ENCODE measurements around the gene DCUN1D2. TPM values are rescaled to one million over a fixed set of nuclear protein-coding genes. Genes with fewer than 3 reads are reported as not detected.
"Not testable (repeated sequence)": the region's sequence is repeated elsewhere in the genome, so short reads cannot be mapped to it uniquely, and the experiment has no call there.

Gene DCUN1D2
- total RNA-seq, 1 donor from 2014 or later, result 7.8 TPM

DNA sequence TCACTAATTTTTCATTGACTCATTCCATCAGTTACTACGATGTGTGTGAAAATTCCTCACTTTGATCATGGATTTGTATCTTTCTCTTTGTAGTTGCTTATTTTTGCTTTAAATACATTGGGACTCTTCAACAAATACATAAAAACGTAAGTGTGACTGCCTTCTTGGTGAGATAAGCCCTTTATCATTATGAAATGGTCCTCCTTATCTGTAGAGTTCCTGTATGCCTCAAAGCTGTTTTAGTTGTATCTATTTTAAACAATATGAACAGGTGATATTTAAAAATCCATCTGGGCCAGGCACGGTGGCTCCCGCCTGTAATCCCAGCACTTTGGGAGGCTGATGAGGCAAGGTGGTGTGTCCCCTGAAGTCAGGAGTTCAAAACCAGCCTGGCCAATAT, 11.3 kb downstream of the DCUN1D2 start:
- Histone ChIP-seq H3K4me3 (ENCODE audit: low read length in 3 of 3) (no peak overlapping the region), H3K4me1 (ENCODE audit: control insufficient read depth in 3 of 3, insufficient read depth in 3 of 3, low read length in 3 of 3) (peaks cover 3 to 11% (median 9%) of the 10 kb centered on the region in 3 donors), H3K9ac (ENCODE audit: low read depth in 1 of 3, low read length in 3 of 3) (no peak overlapping the region), H3K27ac (ENCODE audit: low read depth, low read length) (no peak overlapping the region), H3K9me3 (ENCODE audit: control insufficient read depth in 3 of 3, low read length in 3 of 3) (no peaks in the 10 kb centered on the region), H3K27me3 (ENCODE audit: control insufficient read depth in 3 of 3, insufficient read depth in 3 of 3, low read length in 3 of 3) (no peaks in the 10 kb centered on the region), H3K36me3 (ENCODE audit: control insufficient read depth in 3 of 3, insufficient read depth in 3 of 3, low read length in 3 of 3) (peaks cover 16 to 32% (median 24%) of the 10 kb centered on the region in 3 donors)

DNA sequence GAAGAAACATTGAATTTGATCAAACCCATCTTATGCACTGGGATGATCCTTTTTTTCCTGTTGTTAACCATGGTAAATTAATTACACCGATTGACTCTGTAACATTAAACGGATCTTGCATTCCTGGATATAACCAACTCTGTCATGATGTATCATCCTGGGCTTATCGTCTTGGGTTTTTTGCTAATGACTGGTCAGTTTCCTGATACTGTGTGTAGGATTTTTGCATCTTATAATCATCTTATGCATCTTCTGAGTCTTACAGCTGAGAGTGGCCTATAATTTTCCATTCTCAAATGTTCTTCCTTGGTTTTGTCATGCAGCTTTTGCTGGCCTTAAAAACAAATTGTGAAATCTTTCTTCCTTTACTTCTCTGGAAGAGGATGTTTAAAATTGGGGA, 12.8 kb downstream of the DCUN1D2 start:
- Histone ChIP-seq H3K4me1 (ENCODE audit: control insufficient read depth in 3 of 3, insufficient read depth in 3 of 3, low read length in 3 of 3) (no peaks in the 10 kb centered on the region), H3K36me3 (ENCODE audit: control insufficient read depth in 3 of 3, insufficient read depth in 3 of 3, low read length in 3 of 3) (peaks cover 24 to 36% (median 30%) of the 10 kb centered on the region in 3 donors), H3K4me3 (ENCODE audit: low read length in 3 of 3) (no peak overlapping the region), H3K27ac (ENCODE audit: low read depth, low read length) (no peak overlapping the region), H3K27me3 (ENCODE audit: control insufficient read depth in 3 of 3, insufficient read depth in 3 of 3, low read length in 3 of 3) (no peaks in the 10 kb centered on the region), H3K9ac (ENCODE audit: low read depth in 1 of 3, low read length in 3 of 3) (no peak overlapping the region), H3K9me3 (ENCODE audit: control insufficient read depth in 3 of 3, low read length in 3 of 3) (no peaks in the 10 kb centered on the region)

DNA sequence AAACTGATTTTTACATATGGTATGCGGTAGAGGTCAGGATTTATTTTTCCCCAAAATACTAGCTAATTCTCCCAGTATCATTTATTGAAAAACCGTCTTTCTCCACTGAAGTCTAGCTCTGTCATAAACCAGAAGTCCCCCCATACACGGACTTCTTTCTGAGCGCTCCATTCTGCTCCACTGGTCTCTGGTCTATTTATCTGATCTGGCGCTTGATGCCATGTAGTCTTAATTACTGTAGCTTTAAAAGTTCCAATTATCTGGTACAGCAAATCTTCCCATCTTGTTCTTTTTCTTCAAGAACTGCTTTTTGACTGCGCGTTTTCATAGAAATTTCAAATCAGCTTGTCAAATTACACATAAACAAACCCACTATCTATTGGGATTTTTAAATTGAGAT, 13.7 kb downstream of the DCUN1D2 start:
- no peak overlapping the region for H3K27ac ChIP-seq (ENCODE audit: low read depth, low read length)
- H3K9ac ChIP-seq (ENCODE audit: low read depth in 1 of 3, low read length in 3 of 3), result no peak overlapping the region
- H3K36me3 ChIP-seq (ENCODE audit: control insufficient read depth in 3 of 3, insufficient read depth in 3 of 3, low read length in 3 of 3), result peaks cover 29 to 42% (median 34%) of the 10 kb centered on the region in 3 donors
- no peaks in the 10 kb centered on the region for H3K9me3 ChIP-seq (ENCODE audit: control insufficient read depth in 3 of 3, low read length in 3 of 3)
- no peak overlapping the region for H3K4me3 ChIP-seq (ENCODE audit: low read length in 3 of 3)
- H3K4me1 ChIP-seq (ENCODE audit: control insufficient read depth in 3 of 3, insufficient read depth in 3 of 3, low read length in 3 of 3), result no peaks in the 10 kb centered on the region
- no peaks in the 10 kb centered on the region for H3K27me3 ChIP-seq (ENCODE audit: control insufficient read depth in 3 of 3, insufficient read depth in 3 of 3, low read length in 3 of 3)

DNA sequence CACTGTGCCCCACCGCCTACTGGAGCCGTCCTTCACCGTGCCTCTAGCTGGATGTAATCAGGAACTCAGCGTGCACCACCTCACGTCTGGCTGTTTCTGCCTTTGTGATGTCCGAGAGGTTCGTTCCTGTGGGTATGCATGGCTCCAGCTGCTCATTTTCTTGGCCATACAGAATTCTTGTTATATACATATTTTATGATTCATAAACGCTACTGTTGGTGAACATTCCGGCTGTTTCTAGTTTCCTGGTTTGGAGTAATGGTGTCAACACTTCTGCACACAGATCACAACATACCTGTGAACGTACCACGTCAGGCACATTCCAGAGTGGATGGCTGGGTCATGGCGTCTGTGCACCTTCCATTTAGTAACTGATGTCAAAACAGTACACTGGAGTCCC, 14.6 kb downstream of the DCUN1D2 start:
- H3K9ac ChIP-seq (ENCODE audit: low read depth in 1 of 3, low read length in 3 of 3), result no peak overlapping the region
- H3K27me3 ChIP-seq (ENCODE audit: control insufficient read depth in 3 of 3, insufficient read depth in 3 of 3, low read length in 3 of 3), result no peaks in the 10 kb centered on the region
- no peaks in the 10 kb centered on the region for H3K9me3 ChIP-seq (ENCODE audit: control insufficient read depth in 3 of 3, low read length in 3 of 3)
- H3K4me3 ChIP-seq (ENCODE audit: low read length in 3 of 3), result no peak overlapping the region
- no peaks in the 10 kb centered on the region for H3K4me1 ChIP-seq (ENCODE audit: control insufficient read depth in 3 of 3, insufficient read depth in 3 of 3, low read length in 3 of 3)
- peaks cover 29 to 42% (median 36%) of the 10 kb centered on the region in 3 donors for H3K36me3 ChIP-seq (ENCODE audit: control insufficient read depth in 3 of 3, insufficient read depth in 3 of 3, low read length in 3 of 3)
- H3K27ac ChIP-seq (ENCODE audit: low read depth, low read length), result no peak overlapping the region

DNA sequence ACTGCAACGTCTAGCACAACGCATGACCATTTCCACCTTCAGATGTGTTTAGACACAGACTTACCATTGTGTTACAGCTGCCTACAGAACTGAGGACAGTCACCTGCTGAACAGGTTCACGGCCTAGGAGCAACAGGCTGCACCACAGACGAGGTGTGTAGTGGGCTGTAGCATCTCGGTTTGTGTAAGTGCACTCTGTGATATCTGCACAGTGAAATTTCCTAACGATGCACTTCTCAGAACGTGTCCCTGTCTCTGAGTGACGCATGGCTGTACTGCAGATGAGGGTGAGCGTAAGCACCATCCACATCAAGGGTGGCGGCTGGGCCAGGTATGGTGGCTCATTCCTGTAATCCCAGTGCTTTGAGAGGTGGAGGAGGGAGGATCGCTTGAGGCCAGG, 15.2 kb downstream of the DCUN1D2 start:
- H3K4me1 ChIP-seq (ENCODE audit: control insufficient read depth in 3 of 3, insufficient read depth in 3 of 3, low read length in 3 of 3), result no peaks in the 10 kb centered on the region
- no peaks in the 10 kb centered on the region for H3K27me3 ChIP-seq (ENCODE audit: control insufficient read depth in 3 of 3, insufficient read depth in 3 of 3, low read length in 3 of 3)
- no peak overlapping the region for H3K4me3 ChIP-seq (ENCODE audit: low read length in 3 of 3)
- H3K9ac ChIP-seq (ENCODE audit: low read depth in 1 of 3, low read length in 3 of 3), result no peak overlapping the region
- H3K27ac ChIP-seq (ENCODE audit: low read depth, low read length), result no peak overlapping the region
- peaks cover 29 to 42% (median 36%) of the 10 kb centered on the region in 3 donors for H3K36me3 ChIP-seq (ENCODE audit: control insufficient read depth in 3 of 3, insufficient read depth in 3 of 3, low read length in 3 of 3)
- no peaks in the 10 kb centered on the region for H3K9me3 ChIP-seq (ENCODE audit: control insufficient read depth in 3 of 3, low read length in 3 of 3)

DNA sequence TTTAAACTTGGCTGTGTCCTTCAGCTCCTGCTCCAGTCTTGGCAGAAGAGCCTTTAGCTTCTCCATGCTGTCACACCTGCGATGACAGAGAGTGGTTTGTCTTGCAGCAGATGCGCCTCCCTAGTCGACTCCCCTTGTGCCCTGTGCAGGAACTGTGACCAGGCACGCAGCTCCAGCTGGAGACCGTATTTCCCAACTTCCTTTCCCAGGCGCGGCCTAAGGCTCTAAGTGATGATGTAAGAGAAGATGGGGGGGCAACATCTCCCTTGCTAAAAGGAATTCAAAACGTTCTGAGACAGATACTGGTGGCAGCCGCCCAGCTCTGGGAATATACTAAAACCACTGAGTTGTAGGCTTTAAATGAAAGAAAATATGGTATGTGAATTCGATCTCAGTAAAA, 16.3 kb downstream of the DCUN1D2 start:
- peaks cover 29 to 39% (median 32%) of the 10 kb centered on the region in 3 donors for H3K36me3 ChIP-seq (ENCODE audit: control insufficient read depth in 3 of 3, insufficient read depth in 3 of 3, low read length in 3 of 3)
- H3K27ac ChIP-seq (ENCODE audit: low read depth, low read length), result no peak overlapping the region
- H3K4me1 ChIP-seq (ENCODE audit: control insufficient read depth in 3 of 3, insufficient read depth in 3 of 3, low read length in 3 of 3), result no peaks in the 10 kb centered on the region
- no peaks in the 10 kb centered on the region for H3K27me3 ChIP-seq (ENCODE audit: control insufficient read depth in 3 of 3, insufficient read depth in 3 of 3, low read length in 3 of 3)
- H3K9me3 ChIP-seq (ENCODE audit: control insufficient read depth in 3 of 3, low read length in 3 of 3), result no peaks in the 10 kb centered on the region
- H3K9ac ChIP-seq (ENCODE audit: low read depth in 1 of 3, low read length in 3 of 3), result no peak overlapping the region
- no peak overlapping the region for H3K4me3 ChIP-seq (ENCODE audit: low read length in 3 of 3)

DNA sequence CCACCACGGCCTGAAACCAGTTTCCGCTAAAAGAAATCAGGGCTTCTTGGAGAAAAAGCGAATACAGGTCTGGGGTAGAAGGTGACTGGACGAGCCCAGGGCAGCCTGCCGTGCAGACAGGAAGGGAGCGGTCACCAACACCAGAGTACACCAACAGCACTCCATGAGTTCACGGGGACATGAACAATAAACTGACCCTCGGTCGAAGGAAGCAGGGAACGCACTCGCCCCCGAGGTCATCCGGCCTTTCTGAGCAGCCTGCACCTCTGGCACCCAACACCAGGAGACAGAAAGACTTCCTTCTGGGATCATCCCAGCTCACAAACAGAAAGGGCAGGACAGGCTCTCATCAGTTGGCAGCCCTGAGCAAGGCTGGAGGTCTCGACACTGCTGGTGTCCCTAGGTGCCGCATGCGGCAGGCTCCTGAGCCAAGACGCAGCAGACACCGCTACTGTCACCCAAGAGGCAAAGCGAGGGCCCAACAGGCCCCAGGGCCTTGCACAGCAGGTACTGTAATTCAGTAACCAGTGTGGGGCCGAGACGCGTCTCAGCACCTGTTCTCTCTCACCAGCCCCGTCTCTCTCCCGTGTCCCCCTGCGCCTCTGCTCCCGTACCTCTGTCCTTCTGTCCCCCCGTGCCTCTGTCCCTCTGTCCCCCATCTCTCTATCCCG, 18.0 kb downstream of the DCUN1D2 start:
- peaks cover 34 to 36% (median 34%) of the 10 kb centered on the region in 3 donors for H3K36me3 ChIP-seq (ENCODE audit: control insufficient read depth in 3 of 3, insufficient read depth in 3 of 3, low read length in 3 of 3)
- no peaks in the 10 kb centered on the region for H3K4me1 ChIP-seq (ENCODE audit: control insufficient read depth in 3 of 3, insufficient read depth in 3 of 3, low read length in 3 of 3)
- no peaks in the 10 kb centered on the region for H3K9me3 ChIP-seq (ENCODE audit: control insufficient read depth in 3 of 3, low read length in 3 of 3)
- H3K27ac ChIP-seq (ENCODE audit: low read depth, low read length), result no peak overlapping the region
- peak overlapping the region in 2 of 3 donors; percentile 31 to 45 for H3K4me3 ChIP-seq (ENCODE audit: low read length in 3 of 3)
- no peaks in the 10 kb centered on the region for H3K27me3 ChIP-seq (ENCODE audit: control insufficient read depth in 3 of 3, insufficient read depth in 3 of 3, low read length in 3 of 3)
- H3K9ac ChIP-seq (ENCODE audit: low read depth in 1 of 3, low read length in 3 of 3), result peak overlapping the region in 1 of 3 donors; percentile 33

DNA sequence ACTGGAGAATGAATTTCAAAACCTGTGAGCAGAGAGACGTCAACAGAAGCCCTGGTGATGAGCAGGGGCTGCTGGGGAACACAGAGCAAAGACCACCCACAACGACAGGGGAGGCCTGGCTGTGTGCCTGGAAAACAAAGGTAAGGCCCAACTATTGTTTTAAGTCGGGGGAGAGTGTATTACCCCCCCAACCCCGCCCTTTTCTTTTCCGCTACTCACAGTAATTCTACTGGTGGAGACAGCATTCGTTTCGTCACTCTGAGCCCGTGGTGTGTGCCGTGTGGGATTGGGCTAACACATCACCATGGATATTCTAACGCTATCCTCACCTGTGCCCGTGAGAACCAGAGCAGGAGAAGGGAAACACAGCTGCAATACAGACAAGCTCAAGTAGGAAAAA, 18.7 kb downstream of the DCUN1D2 start:
- H3K27me3 ChIP-seq (ENCODE audit: control insufficient read depth in 3 of 3, insufficient read depth in 3 of 3, low read length in 3 of 3), result no peaks in the 10 kb centered on the region
- H3K9ac ChIP-seq (ENCODE audit: low read depth in 1 of 3, low read length in 3 of 3), result no peak overlapping the region
- H3K27ac ChIP-seq (ENCODE audit: low read depth, low read length), result no peak overlapping the region
- peaks cover 34 to 42% (median 34%) of the 10 kb centered on the region in 3 donors for H3K36me3 ChIP-seq (ENCODE audit: control insufficient read depth in 3 of 3, insufficient read depth in 3 of 3, low read length in 3 of 3)
- no peaks in the 10 kb centered on the region for H3K4me1 ChIP-seq (ENCODE audit: control insufficient read depth in 3 of 3, insufficient read depth in 3 of 3, low read length in 3 of 3)
- peak overlapping the region in 1 of 3 donors; percentile 13 for H3K4me3 ChIP-seq (ENCODE audit: low read length in 3 of 3)
- no peaks in the 10 kb centered on the region for H3K9me3 ChIP-seq (ENCODE audit: control insufficient read depth in 3 of 3, low read length in 3 of 3)

DNA sequence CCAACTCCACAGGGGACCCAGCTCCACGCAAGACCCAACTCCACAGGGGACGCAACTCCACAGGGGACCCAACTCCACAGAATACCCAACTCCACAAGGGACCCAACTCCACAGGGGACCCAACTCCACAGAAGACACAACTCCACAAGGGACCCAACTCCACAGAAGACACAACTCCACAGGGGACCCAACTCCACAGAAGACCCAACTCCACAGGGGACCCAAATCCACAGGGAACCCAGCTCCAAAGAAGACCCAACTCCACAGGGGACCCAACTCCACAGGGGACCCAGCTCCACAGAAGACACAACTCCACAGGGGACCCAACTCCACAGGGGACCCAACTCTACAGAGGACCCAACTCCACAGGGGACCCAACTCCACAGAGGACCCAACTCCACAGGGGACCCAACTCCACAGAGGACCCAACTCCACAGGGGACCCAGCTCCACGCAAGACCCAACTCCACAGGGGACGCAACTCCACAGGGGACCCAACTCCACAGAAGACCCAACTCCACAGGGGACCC, 19.8 kb downstream of the DCUN1D2 start:
- H3K36me3 ChIP-seq (ENCODE audit: control insufficient read depth in 3 of 3, insufficient read depth in 3 of 3, low read length in 3 of 3), result peaks cover 29 to 36% (median 29%) of the 10 kb centered on the region in 3 donors
- not testable (repeated sequence) for H3K9me3 ChIP-seq (ENCODE audit: control insufficient read depth in 3 of 3, low read length in 3 of 3); H3K9ac ChIP-seq (ENCODE audit: low read depth in 1 of 3, low read length in 3 of 3); H3K27me3 ChIP-seq (ENCODE audit: control insufficient read depth in 3 of 3, insufficient read depth in 3 of 3, low read length in 3 of 3); H3K4me3 ChIP-seq (ENCODE audit: low read length in 3 of 3); H3K27ac ChIP-seq (ENCODE audit: low read depth, low read length); H3K4me1 ChIP-seq (ENCODE audit: control insufficient read depth in 3 of 3, insufficient read depth in 3 of 3, low read length in 3 of 3)

DNA sequence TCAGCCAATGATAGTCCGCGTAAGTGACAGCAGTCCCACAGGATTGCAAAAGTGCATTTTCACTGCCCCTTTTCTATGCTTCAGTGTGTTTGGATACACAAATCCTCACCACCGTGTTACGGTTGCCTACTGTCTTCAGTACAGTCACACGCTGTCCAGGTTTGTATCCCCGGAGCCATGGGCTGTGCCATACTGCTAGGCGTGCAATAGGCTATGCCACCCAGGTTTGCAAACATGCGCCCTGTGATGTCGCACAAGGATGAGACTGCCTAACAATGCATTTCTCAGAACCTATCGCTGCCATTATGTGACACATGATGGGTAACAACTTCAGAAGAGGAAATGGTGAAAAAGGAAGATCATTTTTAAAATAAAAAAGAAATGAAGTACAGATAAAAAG, 20.4 kb downstream of the DCUN1D2 start:
- no peak overlapping the region for H3K9ac ChIP-seq (ENCODE audit: low read depth in 1 of 3, low read length in 3 of 3)
- no peaks in the 10 kb centered on the region for H3K27me3 ChIP-seq (ENCODE audit: control insufficient read depth in 3 of 3, insufficient read depth in 3 of 3, low read length in 3 of 3)
- no peak overlapping the region for H3K4me3 ChIP-seq (ENCODE audit: low read length in 3 of 3)
- peaks cover 22 to 30% (median 25%) of the 10 kb centered on the region in 3 donors for H3K36me3 ChIP-seq (ENCODE audit: control insufficient read depth in 3 of 3, insufficient read depth in 3 of 3, low read length in 3 of 3)
- no peak overlapping the region for H3K27ac ChIP-seq (ENCODE audit: low read depth, low read length)
- no peaks in the 10 kb centered on the region for H3K9me3 ChIP-seq (ENCODE audit: control insufficient read depth in 3 of 3, low read length in 3 of 3)
- no peaks in the 10 kb centered on the region for H3K4me1 ChIP-seq (ENCODE audit: control insufficient read depth in 3 of 3, insufficient read depth in 3 of 3, low read length in 3 of 3)

Data from skeletal muscle tissue (tissue), 4 donors.